RPMI7951 (cell line): Measurements from ENCODE around the gene UMODL1. TPM values are rescaled to one million over a fixed set of nuclear protein-coding genes. Genes with fewer than 3 reads are reported as not detected.

ENCODE experiments used
- DNase-seq: peaks from one replicate; pipeline ENCODE4 v3.0.0-alpha.2; 2012; ENCODE audit warnings: low read depth
- total RNA-seq: library from RNA; depleted of rRNA; stranded (reverse); fragments of >200 nt; shearing (Covaris generic); gene quantifications from 2 replicates; pipeline ENCODE4 v1.2.3, GENCODE V29; 2014; rRNA removed

Gene UMODL1
- total RNA-seq, 1 experiment from 2014 or later: not detected

DNA sequence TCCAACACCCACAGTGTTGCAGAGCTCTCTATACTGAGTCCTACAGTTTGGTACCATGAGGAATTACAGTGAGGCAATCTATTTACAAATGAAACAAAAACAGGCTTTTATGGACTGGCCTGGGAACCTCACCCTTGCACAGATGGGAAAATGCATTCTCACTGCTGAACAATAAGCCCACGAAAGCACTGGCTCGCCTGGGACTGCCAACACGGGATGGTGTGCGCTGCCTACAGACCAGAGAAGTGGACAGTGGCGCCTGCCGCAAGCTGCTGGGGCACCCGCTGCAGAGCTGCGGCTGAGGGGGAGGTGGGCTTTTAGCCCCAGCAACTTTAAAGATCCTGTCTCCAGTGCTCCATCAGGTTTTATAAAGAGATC, 119.4 kb downstream of the UMODL1 start:
- DNase-seq: no peak

DNA sequence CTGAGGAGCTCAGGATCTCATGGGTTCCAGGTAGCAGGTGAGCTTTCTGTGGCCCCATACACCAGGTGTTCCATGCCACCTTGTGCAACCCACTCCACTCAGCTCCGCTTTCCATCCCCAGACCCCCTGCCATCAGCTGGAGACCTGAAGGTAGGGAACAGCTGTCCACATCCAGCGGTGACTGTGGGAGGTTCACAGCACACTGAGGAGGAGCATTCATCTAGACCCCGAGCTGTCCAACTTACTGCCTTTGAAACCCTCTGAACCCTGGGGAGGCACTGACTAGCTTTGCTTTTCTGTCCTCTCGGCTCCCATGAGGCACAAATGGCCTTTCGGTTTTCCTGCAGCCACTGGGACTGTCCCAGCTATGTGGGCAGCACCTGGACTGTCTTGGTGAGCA, 119.9 kb downstream of the UMODL1 start:
- DNase-seq: no peak

- DNase-seq: no peak
These were observed 120.8 kb downstream of the UMODL1 start for GRCh38 chr21:42191696-42192595.

Other genes starting within 250 kb of the UMODL1 start
- gene PRDM15, start 192.0 kb upstream of the UMODL1 start, total RNA-seq: 2.4 and 3.9 TPM in 2 replicates
- 18.5 and 18.8 TPM in 2 replicates for gene C2CD2, start 117.3 kb upstream of the UMODL1 start, total RNA-seq
- gene ZBTB21, start 61.0 kb upstream of the UMODL1 start, total RNA-seq: 13.4 and 15.7 TPM in 2 replicates
- gene ABCG1, start 147.8 kb downstream of the UMODL1 start, total RNA-seq: not detected in 2 replicates
- 0.29 and 2.6 TPM in 2 replicates for gene TFF3, start 244.1 kb downstream of the UMODL1 start, total RNA-seq